HG03354 (cell line): ENCODE measurements around the gene OLFML2B.

Experiments
- ATAC-seq: cut with Tn5 transposase; IDR thresholded peaks from one replicate; pipeline ENCODE4 v1.9.1; 2021; ENCODE audit warnings: mild to moderate bottlenecking; ENCODE audit not compliant: unreplicated experiment, poor library complexity, severe bottlenecking

OLFML2B gene

DNA sequence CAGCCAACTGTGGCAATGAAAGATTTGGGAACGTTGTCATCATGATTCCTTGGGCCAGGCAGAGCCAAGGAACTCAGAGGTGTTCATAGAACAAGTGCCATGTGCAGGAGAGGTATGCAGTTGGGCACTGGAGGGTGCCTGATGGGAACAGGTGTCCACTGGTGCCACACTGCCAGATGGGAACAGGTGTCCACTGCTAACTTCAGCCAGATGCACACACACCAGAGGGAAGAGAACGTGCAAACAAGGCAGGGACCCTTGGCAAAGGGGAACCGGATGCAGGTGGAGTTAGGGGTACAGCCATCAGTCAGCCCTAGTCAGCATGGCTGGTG, 13.5 kb downstream of the OLFML2B start:
- ATAC-seq = no peak

DNA sequence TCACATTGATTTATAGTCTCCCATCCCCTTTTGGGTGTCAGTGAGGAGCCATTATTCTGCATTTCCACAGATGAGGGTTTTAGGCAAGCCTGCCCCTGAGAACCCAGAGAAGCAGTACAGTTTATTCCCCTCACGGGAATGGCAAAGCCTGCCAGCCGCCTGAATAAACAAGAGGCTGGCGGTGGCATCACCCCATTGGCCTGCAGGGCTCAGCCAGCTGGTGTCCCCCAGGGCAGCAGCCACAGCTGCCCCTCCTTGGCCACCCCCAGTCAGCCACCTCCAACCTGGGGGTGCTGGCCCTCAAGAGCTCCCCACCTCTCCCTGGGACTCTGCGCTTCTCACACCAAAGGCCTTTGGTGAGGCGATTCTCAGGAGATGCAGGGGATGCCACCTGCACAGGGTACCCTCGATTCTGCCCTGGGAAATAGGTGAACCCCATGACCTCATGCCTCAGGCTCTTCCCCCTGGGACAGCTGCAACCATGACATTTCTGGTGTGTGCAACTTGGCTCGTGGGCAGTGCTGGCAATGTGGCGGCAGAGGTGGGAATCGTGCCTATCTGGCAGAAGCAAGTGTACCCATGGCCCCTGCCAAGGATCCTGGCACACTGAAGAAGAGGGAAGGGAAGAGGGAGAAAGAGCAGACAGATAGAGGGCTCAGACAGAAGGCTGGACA, 14.0 kb downstream of the OLFML2B start:
- ATAC-seq = no peak

DNA sequence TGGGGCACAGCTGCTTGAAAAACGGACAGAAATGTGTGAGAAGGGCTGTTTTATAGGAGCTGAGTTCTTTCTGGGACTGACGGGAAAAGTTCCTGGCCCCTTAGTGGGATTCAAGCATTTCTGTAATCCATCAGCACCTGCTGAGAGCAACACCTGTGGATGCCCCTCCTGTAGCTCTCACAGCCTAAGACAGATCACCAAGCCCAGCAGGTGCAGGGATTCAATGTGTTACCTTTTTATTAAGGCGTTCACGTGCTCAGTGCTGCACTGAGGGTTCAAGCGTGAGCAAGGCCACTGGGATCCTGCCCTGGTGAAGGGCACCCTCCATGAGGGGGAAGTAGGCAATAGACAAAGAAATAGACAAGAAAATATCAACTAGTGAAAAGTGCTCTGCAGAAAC, 14.9 kb downstream of the OLFML2B start:
- no peak for ATAC-seq

DNA sequence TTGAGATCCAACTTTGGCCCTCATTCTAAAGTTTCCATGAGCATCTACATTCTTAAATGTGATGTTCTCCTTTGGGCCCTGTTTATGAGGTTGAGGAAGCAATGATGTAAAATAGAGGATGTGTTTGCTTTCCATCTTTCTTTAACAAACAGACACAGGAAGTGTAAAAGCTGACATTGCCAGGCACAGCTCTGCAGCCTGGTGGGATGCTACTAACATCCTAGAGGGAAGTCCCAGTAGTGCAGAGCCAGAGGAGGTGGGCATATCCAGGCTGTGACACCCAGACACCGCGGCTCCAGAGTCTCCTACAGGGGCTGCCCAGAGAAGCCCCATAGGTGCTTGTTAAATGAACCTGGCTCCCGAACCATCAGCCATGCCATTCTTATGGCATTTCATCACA, 16.2 kb downstream of the OLFML2B start:
- ATAC-seq = no peak

DNA sequence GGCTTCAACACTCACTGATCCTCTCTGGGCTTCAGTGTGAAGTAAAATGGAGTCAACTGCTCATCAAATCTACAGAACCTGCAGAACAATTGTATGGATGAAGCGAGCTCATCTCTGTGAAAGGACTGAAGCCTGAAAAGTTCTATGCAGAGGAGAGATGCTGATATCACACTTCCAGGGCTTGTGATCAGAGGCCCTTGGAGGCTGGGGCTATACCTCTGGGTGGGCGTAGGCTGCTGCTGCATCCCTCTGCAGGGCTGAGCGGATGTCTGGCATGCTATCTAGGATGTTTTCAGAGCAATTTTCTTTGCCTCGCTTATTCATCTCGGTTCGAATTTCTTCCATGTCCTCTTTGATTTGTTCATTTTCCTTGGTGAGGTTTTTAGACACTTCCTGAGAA, 17.6 kb downstream of the OLFML2B start:
- no peak for ATAC-seq

DNA sequence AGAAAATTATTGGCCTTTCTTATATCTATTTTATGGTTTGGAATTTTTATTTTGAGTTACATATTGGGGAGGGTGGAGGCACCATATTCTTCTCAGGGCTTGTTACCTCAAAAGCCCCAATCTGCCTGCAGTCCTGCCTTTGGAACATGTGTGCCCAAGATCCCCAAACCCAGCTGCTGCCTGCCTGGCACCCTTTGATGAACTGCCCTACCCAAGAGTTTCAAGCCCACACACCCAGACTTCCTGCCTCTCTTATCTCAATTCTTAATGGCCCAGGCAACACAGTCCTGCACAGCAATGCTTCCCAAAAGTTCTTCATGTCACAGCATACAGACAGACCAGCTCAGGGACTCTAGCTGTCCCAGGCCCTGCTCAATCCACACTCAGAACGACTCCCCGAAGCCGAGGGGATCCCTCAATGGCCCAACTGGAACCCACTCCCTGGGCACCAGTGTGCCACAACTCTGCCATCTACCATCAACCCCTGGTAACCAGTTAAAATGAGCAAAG, 19.2 kb downstream of the OLFML2B start:
- ATAC-seq = no peak

DNA sequence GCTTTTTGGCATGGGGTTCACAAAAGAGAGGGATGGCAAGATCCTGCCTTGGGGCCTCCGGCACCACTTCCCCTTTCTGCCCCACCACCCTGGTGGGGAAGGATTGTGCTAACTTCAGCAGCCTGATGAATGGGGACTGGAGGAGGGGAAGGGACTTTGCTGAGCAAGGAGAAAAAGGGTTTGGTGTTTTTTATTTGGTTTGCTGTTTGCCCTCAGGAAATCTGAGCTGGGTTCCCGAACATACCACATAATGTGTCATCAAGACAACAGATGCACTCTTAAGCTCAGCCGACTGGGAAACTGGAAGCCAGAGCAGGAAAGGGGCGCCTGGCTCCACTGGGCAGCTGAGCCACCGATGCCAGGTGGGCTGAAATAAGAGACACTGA, 19.8 kb downstream of the OLFML2B start:
- ATAC-seq = no peak

DNA sequence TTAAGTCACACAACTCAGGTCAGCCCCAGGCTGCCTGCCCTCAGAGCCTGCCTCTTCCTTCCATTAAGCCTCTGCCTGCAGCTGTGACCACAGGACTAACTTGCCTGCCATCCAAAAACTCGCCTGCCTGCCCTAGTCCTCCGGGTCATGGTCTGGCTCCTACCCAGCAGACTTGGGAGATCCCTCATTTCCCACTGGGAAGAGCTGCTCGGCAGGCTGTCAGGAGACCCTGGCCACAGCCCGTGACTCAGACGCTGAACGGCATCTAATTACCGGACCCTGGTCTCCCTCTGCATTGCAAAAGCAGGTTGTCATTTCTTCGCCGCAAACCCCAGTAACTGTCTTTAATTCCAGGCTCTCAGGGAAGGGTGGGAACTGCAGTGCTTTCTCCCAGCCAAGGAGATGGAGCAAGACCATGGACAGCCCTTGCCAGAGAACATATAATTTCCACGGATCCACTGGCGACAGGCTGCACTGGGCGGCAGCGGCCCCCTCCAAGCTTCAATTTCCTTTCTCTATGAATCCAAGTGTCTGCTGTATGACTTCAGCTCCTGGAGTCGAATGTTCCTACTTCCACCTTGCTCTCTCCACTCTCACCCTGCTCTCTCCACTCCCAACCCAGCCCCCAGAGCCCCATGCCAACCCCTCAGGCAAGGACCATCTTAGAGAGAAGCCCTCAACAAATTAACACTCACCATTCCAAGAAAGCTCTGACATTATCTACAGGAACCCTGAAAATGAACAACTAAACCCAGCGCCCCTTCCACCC, 20.4 kb downstream of the OLFML2B start:
- ATAC-seq = no peak

DNA sequence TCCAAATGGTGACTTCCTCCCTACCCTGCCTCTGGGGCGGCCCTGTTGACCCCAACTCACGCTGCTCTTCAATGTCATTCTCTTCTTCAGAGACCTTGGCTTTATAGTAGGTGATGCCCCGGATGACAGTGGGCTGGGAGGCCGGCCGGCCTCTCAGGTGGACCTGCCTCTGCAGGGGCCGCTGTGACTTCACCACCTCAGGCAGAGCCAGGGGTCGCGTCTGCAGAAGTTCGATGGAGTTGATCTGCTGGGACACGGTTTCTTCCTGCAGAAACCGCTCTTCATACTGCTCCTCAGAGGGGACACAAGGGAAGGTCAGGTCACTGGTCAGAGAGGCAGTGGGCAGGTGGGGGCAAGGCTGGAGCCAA, 23.6 kb downstream of the OLFML2B start:
- ATAC-seq = no peak

DNA sequence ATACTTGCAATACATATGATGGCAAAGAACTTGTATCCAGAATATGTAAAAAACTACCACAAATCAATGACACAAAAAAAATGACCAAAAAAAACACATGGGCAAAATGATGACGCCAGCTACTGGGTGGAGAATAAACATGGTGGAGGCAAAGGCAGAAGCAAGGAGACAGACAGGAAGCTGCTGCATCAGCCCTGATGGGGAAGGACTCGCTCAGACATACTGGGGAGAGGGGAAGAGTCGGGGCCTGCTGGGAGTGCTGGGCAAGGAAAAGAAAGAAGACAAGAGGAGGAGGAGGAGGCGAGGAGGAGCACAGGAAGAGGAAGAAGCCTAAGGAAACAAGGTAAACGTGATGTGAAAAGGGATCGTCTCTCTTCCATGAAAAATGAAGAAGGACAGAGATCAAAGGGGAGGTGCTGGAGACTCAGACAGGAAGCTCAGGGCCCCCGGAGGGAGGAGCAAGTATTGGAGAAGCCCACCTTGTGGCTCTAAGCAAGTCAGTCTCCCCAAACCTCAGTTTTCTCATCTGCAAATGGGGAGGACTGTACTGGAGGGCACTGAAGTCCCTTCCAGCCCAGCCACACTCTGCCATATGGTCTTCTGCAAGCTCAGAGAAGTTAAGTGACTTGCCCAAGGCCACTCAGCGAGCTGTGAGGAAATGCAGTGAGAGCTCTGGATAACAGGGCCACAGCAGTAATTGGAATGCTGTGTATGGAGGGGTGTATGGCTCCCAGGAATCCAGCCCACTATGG, 24.2 kb downstream of the OLFML2B start:
- ATAC-seq = no peak

DNA sequence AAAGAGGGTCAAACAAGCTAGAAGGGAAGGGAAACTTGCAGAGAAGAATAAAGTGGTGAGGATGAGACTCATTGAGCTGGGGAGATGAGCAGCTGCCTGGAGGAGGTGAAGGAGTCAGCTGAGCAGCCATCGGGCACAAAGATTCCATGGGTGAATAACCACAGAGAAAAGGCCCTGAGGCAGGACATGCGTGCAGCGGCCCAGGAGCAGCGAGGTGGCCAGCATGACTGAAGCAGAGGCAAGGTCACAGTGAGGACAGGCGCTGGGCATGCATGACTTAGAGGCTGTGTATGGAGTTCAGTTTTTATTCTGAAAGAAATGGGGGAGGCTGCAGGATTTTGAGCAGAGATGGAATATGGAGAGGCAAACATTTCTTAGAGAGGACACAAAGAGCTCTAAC, 24.9 kb downstream of the OLFML2B start:
- ATAC-seq = no peak

DNA sequence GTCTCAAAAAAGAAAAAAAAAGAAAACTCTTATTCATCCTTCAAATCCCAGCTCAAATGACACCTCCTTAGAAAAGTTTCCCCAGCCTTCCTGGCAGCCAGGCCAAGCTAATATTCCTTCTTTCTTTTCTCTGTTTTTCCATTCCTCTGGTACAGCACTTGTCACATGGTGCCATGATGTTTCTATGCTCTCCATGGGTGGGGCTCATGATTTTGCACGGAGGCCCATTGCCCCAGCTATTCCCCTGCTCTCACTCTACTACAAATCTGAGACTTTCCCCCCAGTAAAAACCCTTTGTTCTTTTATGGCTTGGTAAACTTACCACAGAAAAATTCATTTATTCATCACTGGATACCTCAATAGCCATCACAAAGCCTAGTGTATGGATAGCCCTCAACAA, 26.5 kb downstream of the OLFML2B start:
- no peak for ATAC-seq

DNA sequence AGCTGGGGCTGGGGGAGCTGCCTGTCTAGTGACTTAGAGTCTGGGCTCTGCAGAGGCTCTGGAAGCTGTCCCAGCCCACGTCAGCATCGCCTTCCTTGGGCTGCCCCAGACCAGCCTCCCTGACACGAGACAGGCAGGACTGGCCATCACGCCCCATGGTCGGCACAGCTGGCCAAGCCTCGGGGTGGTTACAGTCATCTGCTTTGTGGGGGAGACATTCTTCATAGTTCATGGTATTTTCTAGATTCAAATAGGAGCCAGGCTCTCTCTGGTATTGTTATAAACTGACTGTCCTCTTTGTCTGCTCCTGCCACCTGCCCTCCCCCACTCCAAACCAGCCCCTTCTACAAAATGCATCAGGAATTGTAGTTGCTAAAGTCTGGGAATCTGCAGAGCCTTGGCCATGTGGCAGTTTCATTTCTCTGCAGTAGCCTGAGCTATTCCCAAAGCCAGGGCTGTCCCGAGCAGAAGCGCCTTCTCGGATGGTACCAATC, 29.4 kb downstream of the OLFML2B start:
- ATAC-seq = no peak

DNA sequence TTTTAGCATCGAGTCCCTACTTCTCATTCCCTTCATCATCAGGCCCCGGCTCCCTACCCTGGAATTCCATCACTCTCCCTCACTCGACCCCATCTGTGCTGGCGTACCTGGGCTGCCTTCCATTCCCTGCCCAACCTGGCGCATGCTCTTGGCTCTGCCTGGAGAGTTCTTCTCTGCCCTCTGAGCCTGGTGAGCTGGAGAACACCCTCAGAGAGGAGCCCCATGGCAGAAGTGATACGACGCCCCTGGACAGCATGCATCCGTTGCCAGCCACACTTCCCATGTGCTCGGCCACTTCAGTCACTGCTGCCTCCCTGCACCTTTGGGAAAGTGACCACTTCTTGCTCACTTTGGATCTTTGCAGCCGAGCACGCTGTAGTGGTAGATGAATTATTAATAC, 30.1 kb downstream of the OLFML2B start:
- no peak for ATAC-seq

DNA sequence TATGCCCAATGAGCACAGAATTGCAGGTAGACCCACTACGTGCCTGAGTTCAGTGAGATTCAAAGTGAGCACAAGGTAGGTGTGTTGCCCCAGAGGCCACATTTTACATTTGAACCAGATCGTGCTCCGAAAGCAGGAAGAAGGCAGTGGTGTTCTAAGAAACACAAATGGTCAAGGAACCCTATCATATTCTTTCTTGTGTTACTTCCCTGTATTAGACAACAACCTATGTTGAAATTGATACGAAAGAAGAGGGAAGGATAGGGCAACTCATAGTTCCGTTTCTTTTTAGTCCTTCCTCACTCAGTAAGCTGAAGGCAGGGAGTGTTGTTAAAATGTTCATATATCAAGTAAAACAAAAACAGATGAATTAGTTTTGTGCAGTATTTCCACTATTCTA, 33.9 kb downstream of the OLFML2B start:
- no peak for ATAC-seq

DNA sequence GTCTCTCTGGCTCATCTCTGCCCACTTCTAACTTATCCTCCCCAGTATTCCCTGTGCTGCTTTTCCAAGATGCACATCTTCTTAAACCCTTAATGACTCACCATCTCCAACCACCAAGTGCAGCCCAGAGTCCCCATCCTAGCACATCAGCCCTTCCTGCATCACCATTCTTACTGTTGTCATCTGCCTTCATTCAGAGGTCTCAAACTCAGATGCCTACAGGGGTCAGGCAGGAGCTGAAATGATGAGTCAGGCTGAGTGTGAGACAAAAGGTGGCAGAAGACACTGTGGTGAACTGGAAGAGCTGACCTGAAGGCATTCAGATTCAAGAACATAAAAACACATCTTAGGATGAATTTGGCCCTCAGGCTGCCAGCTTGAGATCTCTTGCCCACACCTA, 34.6 kb downstream of the OLFML2B start:
- ATAC-seq = no peak

DNA sequence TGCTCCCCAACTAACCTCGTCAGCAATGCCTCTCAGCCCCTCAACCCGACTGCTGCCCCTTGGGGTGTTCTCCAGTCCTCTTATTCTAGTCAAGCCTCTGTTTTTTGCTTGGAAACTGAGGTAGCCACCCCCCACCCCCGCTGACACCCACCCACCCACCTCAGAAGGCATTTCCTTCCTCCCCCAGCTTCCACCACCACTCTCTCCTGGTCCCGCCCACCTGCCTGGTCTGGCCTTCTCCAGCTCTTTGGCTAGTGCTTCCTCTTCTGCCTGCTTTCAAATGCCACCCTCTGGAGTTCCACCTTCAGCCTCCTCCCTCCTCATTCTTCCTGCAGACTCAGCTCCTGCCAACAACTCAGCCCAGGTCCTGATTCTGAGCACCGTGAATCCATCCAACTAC, 35.3 kb downstream of the OLFML2B start:
- no peak for ATAC-seq

DNA sequence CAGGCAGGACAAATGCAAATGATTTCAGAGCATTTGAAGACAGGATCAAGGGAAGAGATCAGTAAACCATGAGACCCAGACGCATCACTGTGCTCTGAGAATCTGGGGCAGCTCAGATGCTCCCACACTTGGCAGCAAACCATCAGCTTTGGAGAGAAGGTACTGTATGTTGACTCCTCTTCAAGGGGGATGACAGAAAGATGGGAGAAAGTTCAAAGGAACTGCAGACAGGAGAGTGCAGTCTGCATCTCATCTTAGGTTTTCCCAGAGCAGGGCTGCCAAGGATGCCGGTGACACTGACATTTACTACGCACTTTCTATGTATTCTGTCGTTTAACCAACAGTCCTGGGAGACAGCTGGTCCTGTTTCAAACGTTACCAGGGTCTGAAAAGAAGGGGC, 35.8 kb downstream of the OLFML2B start:
- ATAC-seq = no peak

DNA sequence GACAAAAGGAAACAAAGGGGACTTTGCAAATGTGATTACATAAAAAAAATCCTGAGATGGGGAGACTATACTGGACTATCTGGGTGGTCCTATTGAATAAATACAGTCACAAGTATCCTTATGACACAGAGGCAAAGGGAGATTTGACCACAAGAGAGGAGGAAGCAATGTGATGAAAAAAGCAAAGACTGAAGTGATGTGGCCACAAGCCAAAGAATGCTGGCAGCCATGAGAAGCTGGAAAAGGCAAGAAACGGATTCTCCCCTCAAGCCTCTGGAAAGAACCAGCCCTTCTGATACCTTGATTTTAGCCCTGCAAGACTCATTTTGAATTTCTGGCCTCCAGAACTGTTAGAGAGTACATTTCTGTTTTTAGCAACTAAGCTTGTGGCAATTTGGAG, 36.4 kb downstream of the OLFML2B start:
- ATAC-seq = no peak

DNA sequence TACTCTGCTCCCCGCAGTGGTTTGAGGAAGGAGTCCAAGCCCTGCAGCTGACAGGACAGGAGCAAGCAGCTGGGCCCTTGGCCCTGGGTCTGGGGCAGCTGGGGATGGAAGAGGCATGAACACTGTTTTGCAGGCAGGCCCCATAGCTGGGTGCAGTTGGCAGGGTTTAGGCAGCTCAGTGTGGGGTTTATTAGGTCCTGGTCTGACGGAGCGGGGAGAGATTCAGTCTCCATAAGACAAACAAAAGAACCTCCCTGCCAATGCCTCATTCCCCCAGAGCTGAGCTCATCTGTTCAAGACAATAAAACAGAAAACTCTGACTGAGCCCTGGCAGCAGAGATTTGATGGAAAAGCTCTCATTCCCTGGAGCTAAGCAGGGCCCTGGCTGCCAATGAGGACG, 37.3 kb downstream of the OLFML2B start:
- ATAC-seq = no peak

DNA sequence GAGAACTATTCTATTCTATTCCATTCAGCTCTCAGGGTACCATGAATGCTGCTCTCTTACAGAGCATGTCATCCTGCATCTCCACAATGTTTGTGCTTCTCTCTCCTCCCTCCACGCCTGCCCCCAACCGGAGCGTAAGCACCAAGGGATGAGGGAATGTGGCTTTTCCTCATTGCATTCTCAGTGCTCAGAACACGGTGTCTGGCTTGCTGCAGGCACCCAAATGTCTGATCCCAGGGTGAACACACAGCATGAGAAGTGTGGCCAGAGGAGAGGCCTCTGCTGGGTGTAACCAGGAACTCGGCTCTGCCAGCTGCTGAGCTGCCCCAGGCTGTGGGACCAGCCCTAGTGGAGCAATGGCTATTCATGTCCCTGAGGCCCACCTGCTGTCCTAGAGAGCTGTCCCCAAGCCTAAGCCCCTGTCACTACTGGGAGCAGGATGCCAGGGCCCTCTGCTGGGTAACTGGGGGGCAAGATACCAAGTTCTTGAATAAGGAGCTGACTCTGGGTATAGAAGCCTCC, 38.3 kb downstream of the OLFML2B start:
- no peak for ATAC-seq
